Measurements from ENCODE around the gene EP300.
A peak's percentile ranks its signal among the peaks of the same experiment; 100 is the strongest.
"Not testable (repeated sequence)": the region's sequence is repeated elsewhere in the genome, so short reads cannot be mapped to it uniquely, and the experiment has no call there.

Gene EP300

DNA sequence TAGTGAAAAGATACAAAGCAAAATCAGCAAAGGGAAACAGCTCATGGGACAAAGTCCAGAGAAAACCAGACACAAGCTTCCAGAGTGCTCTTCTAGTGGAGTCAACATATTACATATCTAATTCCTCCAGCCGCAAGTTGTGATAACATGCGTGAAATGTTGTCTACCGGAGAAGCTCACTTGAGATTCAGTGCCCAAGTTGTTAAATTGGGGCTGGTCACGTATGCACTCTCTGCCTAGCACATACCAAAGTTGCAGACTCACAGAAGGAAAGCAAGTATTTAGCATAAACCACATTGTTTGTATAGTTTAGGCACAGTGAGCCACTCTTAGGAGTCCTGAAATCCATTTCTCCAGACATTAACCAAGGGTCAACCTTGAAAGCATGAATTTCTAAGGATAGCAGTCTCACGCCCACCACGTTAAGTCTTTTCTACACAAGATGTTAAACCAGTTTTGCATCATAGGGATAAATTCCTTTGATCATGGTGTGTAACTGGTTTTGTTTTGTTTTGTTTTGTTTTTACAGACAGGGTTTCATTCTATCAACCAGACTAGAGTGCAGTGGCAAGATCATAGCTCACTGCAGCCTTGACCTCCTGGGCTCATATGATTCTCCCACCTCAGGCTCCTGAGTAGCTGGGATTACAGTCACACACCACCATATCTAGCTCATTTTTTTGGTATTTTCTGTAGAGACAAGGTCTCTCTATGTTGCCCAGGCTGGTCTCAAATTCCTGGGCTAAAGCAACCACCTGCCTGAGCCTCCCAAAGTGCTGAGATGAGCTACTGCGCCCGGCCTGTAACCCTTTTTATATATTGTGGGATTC, 39.5 kb upstream of the EP300 start:
- H3K27ac ChIP-seq = peak overlapping the region; percentile 28; the same call in 1 of the 2 replicates

DNA sequence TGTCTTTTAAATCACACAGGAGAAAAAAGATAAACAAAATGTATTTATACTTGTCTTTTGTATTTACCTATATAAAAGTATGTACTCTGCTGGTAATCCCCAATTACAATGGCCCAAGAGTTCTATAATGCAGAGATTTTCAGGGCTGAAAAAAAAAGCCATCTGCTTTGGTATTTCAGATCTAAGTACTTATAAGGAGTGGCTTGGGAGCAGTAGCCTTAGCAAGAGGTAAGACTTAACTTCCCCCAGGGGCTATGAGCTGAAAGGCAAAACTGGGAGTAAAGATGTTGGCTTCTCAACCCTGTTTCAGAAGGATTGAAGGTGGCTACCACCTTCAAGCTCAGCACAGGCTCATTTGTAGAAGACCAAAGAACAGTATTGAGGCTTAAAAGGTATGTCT, 35.3 kb upstream of the EP300 start:
- TF ChIP-seq, protein P1, sequence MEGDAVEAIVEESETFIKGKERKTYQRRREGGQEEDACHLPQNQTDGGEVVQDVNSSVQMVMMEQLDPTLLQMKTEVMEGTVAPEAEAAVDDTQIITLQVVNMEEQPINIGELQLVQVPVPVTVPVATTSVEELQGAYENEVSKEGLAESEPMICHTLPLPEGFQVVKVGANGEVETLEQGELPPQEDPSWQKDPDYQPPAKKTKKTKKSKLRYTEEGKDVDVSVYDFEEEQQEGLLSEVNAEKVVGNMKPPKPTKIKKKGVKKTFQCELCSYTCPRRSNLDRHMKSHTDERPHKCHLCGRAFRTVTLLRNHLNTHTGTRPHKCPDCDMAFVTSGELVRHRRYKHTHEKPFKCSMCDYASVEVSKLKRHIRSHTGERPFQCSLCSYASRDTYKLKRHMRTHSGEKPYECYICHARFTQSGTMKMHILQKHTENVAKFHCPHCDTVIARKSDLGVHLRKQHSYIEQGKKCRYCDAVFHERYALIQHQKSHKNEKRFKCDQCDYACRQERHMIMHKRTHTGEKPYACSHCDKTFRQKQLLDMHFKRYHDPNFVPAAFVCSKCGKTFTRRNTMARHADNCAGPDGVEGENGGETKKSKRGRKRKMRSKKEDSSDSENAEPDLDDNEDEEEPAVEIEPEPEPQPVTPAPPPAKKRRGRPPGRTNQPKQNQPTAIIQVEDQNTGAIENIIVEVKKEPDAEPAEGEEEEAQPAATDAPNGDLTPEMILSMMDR (conservative IDR thresholded peaks at IDR 0.05) = no peak
- no peak overlapping the region for H3K27ac ChIP-seq

More for the DNA sequence above, 39.5 kb upstream of the EP300 start:
- TF ChIP-seq, protein P1 (conservative IDR thresholded peaks at IDR 0.05) = no peak

DNA sequence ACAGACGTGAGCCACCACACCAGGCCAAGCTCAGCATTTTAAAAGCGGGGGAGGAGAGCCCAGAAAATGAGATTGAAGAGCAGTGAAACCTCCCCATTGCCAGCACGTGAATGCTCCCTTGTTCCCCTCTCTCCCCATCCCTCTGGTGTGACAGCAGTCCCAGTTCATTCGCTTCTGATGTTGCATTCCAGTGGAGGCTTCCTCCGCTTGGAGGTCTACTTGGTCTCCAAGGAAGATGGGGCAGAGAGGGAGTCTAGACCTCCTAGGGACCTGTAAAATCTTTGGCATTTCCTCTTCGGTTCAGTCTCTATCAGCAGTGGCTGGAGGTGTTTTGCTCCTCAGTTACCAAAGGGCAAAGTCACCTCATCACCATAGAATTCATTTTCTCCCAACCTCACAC, 30.2 kb upstream of the EP300 start:
- TF ChIP-seq, protein P1 (conservative IDR thresholded peaks at IDR 0.05) = no peak
- H3K27ac ChIP-seq = no peak overlapping the region

DNA sequence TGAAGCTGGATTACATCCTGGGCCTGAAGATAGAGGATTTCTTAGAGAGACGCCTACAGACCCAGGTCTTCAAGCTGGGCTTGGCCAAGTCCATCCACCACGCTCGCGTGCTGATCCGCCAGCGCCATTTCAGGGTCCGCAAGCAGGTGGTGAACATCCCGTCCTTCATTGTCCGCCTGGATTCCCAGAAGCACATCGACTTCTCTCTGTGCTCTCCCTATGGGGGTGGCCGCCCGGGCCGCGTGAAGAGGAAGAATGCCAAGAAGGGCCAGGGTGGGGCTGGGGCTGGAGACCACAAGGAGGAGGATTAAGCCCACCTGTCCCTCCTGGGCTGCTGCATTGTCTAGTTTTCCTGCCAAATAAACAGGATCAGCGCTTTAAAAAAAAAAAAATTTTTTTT, 28.1 kb upstream of the EP300 start:
- H3K27ac ChIP-seq = not testable (repeated sequence)

DNA sequence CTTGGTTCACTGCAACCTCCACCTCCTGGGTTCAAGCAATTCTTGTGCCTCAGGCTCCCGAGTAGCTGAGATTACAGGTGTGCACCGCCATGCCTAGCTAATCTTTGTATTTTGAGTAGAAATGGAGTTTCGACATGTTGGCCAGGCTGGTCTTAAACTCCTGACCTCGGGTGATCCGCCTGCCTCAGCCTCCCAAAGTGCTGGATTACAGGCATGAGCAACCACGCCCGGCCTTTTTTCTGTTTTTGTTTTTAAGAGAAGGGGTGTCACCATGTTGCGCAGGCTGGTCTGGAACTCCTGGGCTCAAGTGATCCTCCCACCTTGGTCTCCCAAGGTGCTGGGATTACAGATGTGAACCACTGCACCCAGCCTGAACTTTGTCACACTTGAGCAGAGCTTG, 26.1 kb upstream of the EP300 start:
- H3K27ac ChIP-seq = not testable (repeated sequence)

DNA sequence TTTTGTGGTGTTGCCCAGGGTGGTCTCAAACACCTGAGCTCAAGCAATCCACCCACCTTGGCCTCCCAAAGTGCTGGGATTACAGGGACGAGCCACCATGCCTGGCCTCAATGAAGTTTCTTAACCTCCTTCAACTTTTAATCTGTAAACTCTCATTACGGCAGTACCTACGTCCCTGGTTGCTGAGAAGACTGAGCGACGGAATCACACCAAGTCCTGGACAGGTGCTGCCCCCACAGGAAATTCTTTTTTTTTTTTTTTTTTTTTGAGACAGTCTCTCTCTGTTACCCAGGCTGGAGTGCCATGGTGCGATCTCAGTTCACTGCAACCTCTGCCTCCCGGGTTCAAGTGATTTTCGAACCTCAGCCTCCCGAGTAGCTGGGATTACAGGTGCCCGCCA, 24.4 kb upstream of the EP300 start:
- not testable (repeated sequence) for H3K27ac ChIP-seq

DNA sequence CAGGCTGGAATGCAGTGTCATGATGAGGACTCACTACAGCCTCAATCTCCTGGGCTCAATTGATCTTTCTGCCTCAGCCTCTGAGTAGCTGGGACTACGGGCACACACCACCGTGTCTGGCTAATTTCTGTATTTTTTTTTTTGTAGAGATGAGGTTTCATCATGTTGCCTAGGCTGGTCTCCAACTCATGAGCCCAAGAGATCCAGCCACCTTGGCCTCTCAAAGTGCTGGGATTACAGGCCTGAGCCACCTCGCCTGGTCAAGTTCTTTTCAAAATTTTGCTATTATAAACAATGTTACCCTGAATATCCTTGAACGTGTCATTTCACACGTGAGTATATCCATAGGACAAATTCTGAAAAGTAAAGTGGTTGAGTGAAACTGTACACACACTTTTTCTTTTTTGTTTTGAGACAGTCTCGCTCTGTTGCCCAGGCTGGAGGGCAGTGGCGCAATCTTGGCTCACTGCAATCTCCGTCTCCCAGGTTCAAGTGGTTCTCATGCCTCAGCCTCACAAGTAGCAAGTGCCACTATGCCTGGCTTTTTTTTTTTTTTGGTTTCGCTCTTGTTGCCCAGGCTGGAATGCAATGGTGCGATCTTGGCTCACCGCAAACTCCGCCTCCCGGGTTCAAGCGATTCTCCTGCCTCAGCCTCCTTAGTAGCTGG, 21.6 kb upstream of the EP300 start:
- TF ChIP-seq, protein P1 (conservative IDR thresholded peaks at IDR 0.05) = no peak
- H3K27ac ChIP-seq = no peak overlapping the region

DNA sequence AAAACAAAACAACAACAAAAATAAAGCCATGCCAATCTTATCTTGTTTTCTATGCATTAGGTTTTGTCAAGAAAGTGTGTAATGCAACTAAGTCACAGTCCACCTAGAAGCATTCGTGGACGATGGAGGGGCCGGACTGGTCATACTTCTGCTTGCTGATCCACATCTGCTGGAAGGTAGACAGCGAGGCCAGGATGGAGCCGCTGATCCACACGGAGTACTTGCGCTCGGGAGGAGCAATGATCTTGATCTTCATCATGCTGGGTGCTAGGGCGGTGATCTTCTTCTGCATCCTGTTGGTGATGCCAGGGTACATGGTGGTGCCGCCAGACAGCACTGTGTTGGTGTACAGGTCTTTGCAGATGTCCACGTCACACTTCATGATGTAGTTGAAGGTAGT, 18.3 kb upstream of the EP300 start:
- TF ChIP-seq, protein P1 (conservative IDR thresholded peaks at IDR 0.05) = no peak
- no peak overlapping the region for H3K27ac ChIP-seq

DNA sequence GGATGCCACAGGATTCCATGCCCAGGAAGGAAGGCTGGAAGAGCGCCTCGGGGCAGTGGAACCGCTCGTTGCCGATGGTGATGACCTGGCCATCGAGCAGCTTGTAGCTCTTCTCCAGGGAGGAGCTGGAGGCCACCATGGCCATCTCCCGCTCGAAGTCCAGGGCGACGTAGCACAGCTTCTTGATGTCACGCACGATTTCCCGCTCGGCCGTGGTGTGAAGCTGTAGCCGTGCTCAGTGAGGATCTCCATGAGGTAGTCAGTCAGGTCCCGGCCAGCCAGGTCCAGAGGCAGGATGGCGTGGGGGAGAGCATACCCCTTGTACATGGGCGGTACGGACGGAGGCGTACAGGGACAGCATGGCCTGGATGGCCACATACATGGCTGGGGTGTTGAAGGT, 17.9 kb upstream of the EP300 start:
- TF ChIP-seq, protein P1 (conservative IDR thresholded peaks at IDR 0.05) = no peak
- no peak overlapping the region for H3K27ac ChIP-seq
